ENCODE results near the gene ERBB4. TPM values are rescaled to one million over a fixed set of nuclear protein-coding genes. Genes with fewer than 3 reads are reported as not detected.

Gene ERBB4
- total RNA-seq, 2 experiments from 2014 or later = not detected

GRCh38 chr2:212526059-212526458, 12.5 kb downstream of the ERBB4 start:
- no peaks in the 10 kb centered on the region for H3K4me1 Mint-ChIP-seq (ENCODE audit: low read depth)
- H3K27me3 Mint-ChIP-seq = peaks cover 7% of the 10 kb centered on the region
- H3K9me3 Mint-ChIP-seq = no peaks in the 10 kb centered on the region
- ATAC-seq (ENCODE audit: poor library complexity) = no peak
- TF ChIP-seq CTCF (IDR thresholded peaks at IDR 0.05) = no peak
- H3K9me3 ChIP-seq (ENCODE audit: control insufficient read depth in 1 of 2, insufficient read depth in 1 of 2, low read length in 2 of 2) = no peaks in the 10 kb centered on the region
- H3K27ac Mint-ChIP-seq = no peak overlapping the region
- no peak overlapping the region for H3K27ac ChIP-seq (ENCODE audit: low read depth in 1 of 2, low read length in 2 of 2)
- H3K4me3 Mint-ChIP-seq = no peak overlapping the region
- H3K4me3 ChIP-seq (ENCODE audit: low read length) = no peak overlapping the region
- ChIA-PET POLR2A (interaction anchor here (0.6 kb wide), 1 partner anchor 1917 kb away, joined by 4 read pairs; no protein-coding TSS in a partner anchor), CTCF (no interaction called here)
- intact Hi-C loops (cut with DNase I, micrococcal nuclease) = no loop called here
- no peaks in the 10 kb centered on the region for H3K36me3 ChIP-seq (ENCODE audit: insufficient read depth, low read length)
- no peaks in the 10 kb centered on the region for H3K36me3 Mint-ChIP-seq (ENCODE audit: low read depth)
- DNase-seq = no peak
- H3K4me1 ChIP-seq (ENCODE audit: insufficient read depth, low read length) = no peaks in the 10 kb centered on the region
- no peaks in the 10 kb centered on the region for H3K27me3 ChIP-seq (ENCODE audit: control insufficient read depth in 1 of 2, insufficient read depth in 2 of 2, low read length in 2 of 2)

- no peaks in the 10 kb centered on the region for H3K27me3 ChIP-seq (ENCODE audit: control insufficient read depth in 1 of 2, insufficient read depth in 2 of 2, low read length in 2 of 2)
- TF ChIP-seq CTCF (IDR thresholded peaks at IDR 0.05) = no peak
- POLR2A ChIA-PET = no interaction called here
- no peak overlapping the region for H3K4me3 Mint-ChIP-seq
- H3K9me3 ChIP-seq (ENCODE audit: control insufficient read depth in 1 of 2, insufficient read depth in 1 of 2, low read length in 2 of 2) = no peaks in the 10 kb centered on the region
- H3K9me3 Mint-ChIP-seq = no peaks in the 10 kb centered on the region
- no peaks in the 10 kb centered on the region for H3K4me1 ChIP-seq (ENCODE audit: insufficient read depth, low read length)
- intact Hi-C loops (cut with DNase I, micrococcal nuclease) = no loop called here
- no peak overlapping the region for H3K27ac ChIP-seq (ENCODE audit: low read depth in 1 of 2, low read length in 2 of 2)
- no peak for ATAC-seq (ENCODE audit: poor library complexity)
- no peak overlapping the region for H3K4me3 ChIP-seq (ENCODE audit: low read length)
- H3K27me3 Mint-ChIP-seq = no peaks in the 10 kb centered on the region
- no peaks in the 10 kb centered on the region for H3K4me1 Mint-ChIP-seq (ENCODE audit: low read depth)
- no peak overlapping the region for H3K27ac Mint-ChIP-seq
- CTCF ChIA-PET = no interaction called here
- H3K36me3 ChIP-seq (ENCODE audit: insufficient read depth, low read length) = no peaks in the 10 kb centered on the region
- no peak for DNase-seq
- no peaks in the 10 kb centered on the region for H3K36me3 Mint-ChIP-seq (ENCODE audit: low read depth)
Observed at GRCh38 chr2:212523756-212524155, 14.8 kb downstream of the ERBB4 start.

GRCh38 chr2:212520340-212520739, 18.3 kb downstream of the ERBB4 start:
- Mint-ChIP-seq H3K4me1 (ENCODE audit: low read depth) (no peaks in the 10 kb centered on the region), H3K27me3 (no peaks in the 10 kb centered on the region), H3K36me3 (ENCODE audit: low read depth) (no peaks in the 10 kb centered on the region), H3K27ac (no peak overlapping the region), H3K4me3 (no peak overlapping the region), H3K9me3 (no peaks in the 10 kb centered on the region)
- no peaks in the 10 kb centered on the region for H3K27me3 ChIP-seq (ENCODE audit: control insufficient read depth in 1 of 2, insufficient read depth in 2 of 2, low read length in 2 of 2)
- H3K4me1 ChIP-seq (ENCODE audit: insufficient read depth, low read length) = no peaks in the 10 kb centered on the region
- no peak overlapping the region for H3K27ac ChIP-seq (ENCODE audit: low read depth in 1 of 2, low read length in 2 of 2)
- no peak overlapping the region for H3K4me3 ChIP-seq (ENCODE audit: low read length)
- no peaks in the 10 kb centered on the region for H3K36me3 ChIP-seq (ENCODE audit: insufficient read depth, low read length)
- CTCF ChIA-PET = no interaction called here
- TF ChIP-seq CTCF (IDR thresholded peaks at IDR 0.05) = no peak
- intact Hi-C loops (cut with DNase I, micrococcal nuclease) = no loop called here
- POLR2A ChIA-PET = no interaction called here
- H3K9me3 ChIP-seq (ENCODE audit: control insufficient read depth in 1 of 2, insufficient read depth in 1 of 2, low read length in 2 of 2) = no peaks in the 10 kb centered on the region
- DNase-seq (no peak), ATAC-seq (ENCODE audit: poor library complexity) (no peak)

All from CD4-positive, alpha-beta T cell (primary cell).